HS-5 (cell line): ENCODE results near the gene PCDHB1.

ENCODE experiments used
- DNase-seq: peaks from one replicate; pipeline ENCODE4 v3.0.0-alpha.2; 2012; ENCODE audit warnings: low read depth

The PCDHB1 gene, protein sequence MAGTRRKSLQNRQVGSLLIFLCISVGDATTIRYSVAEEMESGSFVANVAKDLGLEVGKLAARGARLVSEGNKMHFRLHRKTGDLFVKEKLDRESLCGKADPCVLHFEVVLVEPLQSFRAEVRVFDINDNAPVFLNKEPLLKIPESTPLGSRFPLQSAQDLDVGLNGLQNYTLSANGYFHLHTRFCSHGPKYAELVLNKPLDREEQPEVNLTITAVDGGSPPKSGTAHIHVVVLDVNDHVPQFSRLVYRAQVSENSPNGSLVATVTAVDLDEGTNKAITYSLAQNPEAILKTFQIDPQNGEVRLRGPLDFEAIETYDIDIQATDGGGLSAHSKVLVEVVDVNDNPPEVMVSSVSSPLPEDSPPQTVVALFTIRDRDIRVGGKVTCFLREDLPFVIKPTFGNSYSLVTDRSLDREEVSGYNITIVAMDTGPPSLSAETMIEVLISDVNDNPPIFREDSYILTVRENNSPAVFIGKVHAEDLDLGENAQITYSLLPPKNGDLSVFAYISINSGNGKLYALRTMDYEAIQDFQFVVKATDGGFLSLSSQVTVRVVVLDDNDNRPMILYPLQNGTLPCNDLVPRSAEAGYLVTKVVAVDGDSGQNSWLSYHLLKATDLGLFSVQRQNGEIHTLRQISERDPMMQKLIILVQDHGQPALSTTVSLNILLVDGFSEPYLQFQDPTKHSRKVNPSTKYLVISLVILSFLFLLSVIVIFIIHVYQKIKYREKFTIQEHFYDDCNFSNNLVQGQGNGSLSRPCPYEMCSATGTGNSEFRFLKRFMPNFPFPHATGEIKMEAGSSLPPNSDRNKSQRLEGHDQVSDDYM

DNA sequence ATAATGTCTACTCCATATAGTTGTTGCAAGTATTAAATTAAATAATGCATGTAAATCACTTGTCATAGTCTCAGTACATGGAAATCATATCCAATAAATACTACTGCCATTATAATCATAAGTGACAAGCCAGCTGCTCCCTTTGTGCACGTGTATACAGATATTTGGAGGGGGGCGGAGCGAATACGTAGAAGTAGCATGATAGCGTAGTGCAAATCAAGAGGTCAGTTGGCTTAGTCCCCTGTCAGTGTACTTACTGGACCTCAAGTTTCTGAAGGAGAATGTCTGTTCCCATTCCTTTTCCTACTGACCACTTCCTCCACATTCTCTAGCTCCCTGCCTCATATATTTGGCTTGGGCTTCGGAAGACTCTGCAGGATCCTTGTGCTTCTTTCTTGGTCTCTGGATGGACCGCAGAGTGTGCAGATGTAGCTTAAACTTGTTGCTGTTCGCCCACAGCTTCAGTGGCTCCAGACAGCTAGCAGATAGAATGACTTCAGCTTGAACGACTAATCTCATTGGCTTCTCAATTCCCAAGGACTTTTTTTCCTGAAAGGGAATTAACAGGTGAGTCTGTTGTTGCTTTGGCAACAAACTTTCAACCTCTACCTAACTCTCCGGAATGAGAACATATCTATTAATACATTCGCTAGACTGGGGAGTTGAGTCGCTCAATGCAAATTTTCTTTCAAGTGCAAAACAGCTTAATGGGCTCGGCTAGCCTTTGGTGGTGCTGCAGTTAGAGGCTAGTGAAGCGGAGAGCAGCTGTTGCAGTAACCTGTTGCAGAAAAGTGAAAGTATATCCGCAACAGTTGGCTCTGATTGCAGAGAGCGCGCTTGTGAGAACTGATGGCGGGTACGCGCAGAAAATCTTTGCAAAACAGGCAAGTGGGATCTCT is at the start of gene PCDHB1:
Gene PCDHB1, plus strand, starts transcription at position 753 of the 899 bp plus-strand sequence. Its CDS starts 97 bp downstream, at position 850.
- DNase-seq = no peak

- no peak for DNase-seq
These were observed 49.7 kb upstream of the PCDHB1 start for GRCh38 chr5:141001446-141001843.

- DNase-seq = no peak
These were observed 49.1 kb upstream of the PCDHB1 start for GRCh38 chr5:141001844-141002604.

GRCh38 chr5:141002605-141002965 is 48.6 kb upstream of the PCDHB1 start:
- no peak for DNase-seq

DNA sequence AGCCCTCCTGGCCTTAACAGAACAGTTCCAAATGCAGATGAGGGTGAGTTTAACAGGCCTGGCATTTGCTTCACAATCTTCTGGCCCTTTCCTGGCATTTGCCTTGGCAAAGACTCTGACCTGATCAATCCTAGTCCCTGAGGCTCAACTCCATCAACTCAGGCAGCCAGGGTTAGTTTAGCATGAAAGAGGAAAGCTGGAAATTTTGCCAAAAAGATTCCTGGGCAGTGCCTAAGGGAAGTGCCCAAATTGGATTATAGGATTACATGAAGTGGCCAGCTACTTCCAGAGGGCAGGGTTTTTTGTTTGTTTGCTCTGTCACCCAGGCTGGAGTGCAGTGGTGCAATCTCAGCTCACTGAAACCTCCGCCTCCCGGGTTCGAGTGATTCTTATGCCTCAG is 48.1 kb upstream of the PCDHB1 start:
- no peak for DNase-seq

DNA sequence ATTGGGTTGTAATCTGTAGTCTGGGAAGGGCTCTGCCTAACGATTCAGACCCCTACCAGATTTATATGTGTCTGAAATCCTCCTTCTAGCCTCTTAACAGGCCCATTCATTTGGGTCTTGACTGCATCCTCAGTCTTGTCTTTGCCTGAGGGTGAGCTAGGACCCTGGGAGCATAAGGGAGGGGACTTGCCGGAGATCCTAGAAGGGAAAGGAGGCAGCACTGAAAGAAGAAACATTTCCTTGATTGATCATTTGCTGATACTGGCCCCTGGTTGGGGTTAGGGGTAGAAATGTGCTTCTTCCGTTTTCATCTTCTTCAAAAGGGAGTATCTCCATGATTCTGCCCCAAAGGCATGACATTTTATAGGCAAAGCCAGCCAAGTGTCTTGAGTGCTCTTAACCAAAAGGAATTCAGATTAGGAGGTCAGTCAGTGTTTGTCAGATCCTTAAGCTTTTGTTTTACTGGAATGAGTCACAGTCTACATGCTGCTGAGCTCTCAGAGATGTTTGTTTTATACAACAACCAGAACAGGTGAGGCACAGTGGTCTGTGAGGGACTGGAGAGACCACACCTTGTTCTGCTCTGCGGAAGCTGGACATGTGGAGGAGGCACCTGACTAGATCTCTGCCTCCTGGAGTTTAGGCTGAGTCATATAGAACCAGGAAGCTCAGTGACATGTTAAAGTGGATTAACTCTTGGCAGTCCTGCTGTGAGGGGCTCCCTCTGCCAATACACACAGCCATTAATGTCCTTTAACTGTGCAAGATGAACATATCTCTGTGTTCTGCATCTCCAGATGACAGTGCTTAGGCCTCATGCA is 47.2 kb upstream of the PCDHB1 start:
- DNase-seq = peak; percentile 51

DNA sequence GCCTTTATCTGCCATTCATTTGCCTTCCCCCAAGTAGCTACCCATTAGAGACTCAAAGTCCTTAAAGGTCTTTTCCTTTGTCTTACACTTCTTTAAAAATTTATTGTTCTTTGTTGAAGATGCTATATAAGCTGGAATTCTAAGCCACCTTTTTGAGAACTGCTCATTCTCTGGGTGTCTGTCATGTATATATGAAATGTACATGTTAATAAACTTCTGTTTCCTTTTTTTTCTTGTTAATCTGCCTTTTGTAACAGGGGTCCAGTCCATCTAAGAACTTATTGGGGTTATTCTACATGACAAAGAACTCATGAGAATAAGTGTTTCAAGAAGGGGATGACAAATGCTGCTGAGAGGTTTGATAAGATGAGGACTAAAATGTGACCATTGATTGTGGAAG is 43.4 kb upstream of the PCDHB1 start:
- no peak for DNase-seq

DNA sequence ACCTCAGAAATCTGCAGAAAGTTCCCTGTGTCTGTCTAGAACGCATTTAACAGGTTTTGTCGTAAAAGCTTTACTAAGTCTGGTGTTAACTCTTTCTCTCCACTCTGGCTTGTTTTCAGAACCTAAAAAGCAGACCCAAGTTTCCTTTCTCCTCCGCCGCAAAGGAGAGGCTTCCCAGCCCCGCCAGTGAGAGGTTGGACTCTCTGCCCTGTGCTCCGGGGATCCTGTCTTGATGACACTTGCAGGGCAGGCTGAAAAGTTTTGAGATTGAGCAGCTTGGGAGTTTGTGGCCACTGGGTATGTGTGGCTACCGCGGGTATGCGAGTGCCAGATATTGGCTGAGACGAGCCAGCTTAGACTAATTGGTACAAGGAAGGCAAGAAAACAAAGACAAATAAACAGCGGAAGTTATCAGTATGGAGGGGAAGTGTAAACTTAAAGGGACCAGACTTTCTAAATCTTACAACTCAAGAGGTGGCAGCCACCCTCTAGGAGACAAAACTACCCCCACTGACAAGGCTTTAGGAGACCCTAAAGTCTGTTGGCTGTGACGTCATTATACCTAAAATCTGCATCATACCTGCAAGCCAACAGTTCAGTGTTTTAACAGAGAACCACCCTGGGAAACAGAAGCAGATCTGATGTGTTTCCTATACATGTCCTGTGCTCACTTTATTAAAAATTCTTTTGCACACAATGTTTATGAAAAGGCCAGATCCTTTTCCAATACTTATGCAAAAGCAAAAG is 41.0 kb upstream of the PCDHB1 start:
- no peak for DNase-seq

DNA sequence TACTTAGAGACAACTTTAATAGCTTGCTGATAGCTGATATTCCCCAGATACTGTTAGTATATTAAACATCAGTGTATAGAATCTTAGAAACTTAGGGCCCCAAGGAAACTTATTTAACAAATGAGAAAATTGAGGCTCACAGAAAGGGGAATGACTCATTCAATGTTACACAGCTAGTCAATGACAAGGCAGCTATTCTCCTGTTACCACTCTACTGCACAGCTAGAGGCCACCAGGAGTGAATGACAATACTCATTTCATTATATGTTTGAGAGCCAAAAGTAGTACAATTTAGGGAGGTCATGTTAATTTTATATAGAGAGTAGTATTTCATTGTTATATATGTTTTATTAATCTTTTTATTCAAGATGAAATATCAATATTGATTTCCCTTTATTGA is 33.2 kb upstream of the PCDHB1 start:
- no peak for DNase-seq

DNA sequence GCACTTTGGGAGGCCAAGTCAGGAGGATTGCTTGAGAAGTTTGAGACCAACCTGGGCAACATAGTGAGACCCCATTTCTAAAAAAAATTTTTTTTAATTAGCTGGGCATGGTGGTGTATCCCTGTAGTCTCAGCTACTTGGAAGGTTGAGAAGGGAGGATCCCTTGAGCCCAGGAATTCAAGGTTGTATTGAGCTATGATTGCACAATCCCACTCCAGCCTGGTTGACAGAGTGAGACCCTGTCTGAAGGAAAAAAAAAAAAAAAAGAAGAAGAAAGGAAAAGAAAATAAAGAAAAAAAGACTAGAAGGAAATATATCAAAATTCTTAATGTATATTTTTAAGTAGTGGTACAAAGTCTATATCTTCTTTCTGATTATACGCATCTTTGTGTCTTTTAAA is 28.8 kb upstream of the PCDHB1 start:
- DNase-seq = no peak

DNA sequence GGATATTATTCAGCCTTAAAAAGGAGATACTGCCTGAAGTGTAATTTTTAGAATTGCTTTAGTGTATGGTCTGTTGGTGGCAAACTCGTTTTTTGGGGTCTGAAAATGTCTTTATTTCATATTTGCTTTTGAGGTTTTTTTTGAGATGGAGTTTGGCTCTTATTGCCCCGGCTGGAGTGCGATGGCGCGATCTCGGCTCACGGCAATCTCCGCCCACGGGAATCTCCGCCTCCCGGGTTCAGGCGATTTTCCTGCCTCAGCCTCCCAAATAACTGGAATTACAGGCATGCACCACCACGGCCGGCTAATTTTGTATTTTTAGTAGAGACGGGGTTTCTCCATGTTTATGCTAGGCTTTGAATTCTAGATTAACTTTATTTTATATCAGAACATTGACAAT is 20.2 kb upstream of the PCDHB1 start:
- DNase-seq = no peak

GRCh38 chr5:141032626-141033025 is 18.5 kb upstream of the PCDHB1 start:
- no peak for DNase-seq

DNA sequence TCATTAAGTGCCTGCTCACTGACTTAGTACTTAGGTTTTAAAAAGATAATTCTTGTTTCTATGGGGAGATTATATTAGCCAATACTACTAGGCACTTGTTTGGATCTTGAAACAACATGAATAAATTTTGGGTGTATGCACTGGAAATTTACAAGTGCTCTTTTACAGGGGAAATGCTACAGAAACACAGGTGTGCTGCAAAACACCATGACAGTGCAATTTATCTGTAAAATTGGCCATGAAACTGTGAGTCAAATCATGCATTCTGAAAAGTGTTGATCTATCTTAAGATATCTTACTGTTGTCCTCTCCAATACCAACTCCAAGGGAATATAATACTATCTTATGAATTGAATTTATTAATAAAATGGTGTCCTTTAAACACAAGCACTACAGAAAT is 12.1 kb upstream of the PCDHB1 start:
- DNase-seq = no peak

DNA sequence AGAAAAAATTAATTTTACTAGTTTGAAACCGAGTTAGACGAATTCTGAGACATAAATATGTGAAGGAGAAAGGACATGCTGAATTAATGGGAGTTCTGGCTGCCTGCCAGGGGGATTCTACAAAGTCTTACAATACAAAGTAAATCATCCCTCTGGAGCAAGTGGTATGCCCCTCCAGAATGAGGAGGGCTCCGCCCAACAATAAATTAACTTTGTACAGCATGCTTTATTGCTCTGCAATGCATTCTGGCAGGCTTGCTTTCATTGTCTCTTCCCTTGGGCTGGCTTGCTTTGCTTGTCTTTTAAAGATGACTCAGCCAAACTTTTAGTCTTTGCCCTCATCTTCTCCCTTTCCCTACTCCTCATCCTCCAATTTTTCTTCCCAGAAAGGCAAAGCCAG is 11.7 kb upstream of the PCDHB1 start:
- DNase-seq = no peak

DNA sequence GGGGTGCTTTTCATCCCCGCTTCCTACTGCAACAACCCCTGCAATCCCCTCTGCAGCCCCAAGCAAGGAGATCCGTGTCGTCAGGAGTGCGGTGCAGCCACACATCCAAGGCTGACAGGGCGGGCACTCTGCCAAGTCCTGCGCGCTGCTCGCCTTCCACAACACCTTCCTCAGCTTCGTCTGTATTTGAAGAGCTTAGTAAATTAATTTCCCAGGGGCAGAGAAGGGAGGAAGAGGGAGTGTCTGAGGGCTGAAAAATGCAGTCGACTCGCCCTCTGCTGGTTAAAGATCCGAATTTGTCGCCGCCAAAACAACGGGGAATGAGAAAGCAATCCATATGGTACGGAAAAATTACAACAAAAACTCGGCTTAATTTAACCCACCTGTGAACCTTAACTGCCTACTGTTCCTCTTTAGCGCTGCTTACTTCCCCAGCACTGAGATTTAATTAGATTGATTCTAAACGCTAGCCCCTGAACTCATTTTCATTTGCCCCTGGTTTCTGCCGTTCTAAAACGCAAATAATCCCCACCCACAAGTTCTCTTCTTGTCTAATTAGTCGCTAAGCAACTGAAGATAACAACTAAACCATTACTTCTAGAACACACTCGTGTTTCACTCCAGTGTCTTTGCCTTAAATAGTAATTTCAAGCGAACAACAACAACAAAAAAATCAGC is 10.9 kb upstream of the PCDHB1 start:
- DNase-seq = peak; percentile 36

DNA sequence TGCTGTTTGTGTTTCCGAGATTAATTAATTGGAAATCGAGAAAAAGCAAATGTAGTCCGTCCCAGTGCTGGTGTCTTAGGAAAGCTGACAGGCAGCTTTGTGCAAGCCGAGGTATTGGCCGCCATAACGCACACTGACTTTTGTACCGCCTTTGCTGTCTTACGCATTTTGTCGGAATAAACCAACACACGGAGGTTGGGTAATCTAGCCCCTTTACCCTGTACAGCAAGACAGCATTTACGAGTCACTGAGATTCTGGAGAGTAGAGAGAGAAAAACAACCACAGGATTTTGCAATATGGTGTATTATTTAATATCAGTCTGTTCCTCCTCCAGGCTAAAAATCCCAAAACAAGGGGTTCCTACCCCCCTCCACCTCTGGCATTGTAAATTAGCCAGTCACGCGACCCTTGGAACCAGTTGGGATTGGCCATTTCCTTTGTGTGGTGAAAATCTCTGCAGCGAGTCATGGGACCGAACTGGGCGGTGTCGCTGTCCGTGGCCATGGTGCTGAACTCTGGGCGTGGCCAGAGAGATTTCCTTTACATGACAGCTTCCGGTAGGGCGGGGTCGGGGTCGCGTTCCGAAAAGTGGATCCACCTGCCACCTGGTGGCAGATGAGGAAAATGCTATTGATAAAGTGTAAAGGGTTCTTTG is 10.3 kb upstream of the PCDHB1 start:
- DNase-seq = peak; percentile 91

- no peak for DNase-seq
These were observed 9.8 kb upstream of the PCDHB1 start for GRCh38 chr5:141041427-141041785.

DNA sequence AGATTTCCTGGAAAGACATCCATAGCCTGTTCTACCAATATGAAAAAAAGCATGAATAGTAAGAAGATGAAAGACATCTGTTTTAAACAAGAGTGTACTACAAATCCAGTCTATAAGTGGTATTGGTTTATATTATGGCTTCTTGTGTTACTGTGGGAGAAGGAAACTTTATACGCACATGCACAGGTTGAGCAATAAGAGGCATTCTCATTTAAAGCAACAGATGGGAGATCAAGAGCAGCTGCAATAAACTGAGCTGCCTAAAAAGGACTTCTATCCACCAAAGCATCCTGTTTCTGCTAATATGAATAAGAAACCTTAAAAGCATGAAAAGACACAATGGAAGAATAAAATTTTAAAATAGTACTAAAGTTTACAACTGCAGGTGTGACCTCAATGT is 8.6 kb upstream of the PCDHB1 start:
- no peak for DNase-seq

DNA sequence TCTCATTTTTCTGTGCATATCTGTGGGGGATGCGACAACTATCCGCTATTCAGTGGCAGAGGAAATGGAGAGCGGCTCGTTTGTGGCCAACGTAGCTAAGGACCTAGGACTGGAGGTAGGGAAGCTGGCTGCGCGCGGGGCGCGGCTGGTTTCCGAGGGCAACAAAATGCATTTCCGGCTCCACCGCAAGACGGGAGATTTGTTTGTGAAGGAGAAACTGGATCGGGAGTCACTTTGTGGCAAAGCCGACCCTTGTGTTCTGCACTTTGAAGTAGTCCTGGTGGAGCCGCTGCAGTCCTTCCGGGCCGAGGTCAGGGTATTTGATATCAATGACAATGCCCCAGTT is 320 bp downstream of the PCDHB1 start:
- DNase-seq = no peak
